Measurements from ENCODE around the gene PTMS.

- TF ChIP-seq POLR2AphosphoS5 (IDR thresholded peaks at IDR 0.05; ENCODE audit: borderline replicate concordance, low read depth, low read length) (no peak), EZH2 (IDR thresholded peaks at IDR 0.05) (no peak), FOXP2 (optimal IDR thresholded peaks at IDR 0.05; ENCODE audit: control extremely low read depth, extremely low read length, insufficient read depth) (no peak)
These were observed 11.8 kb upstream of the PTMS start for GRCh38 chr12:6754411-6754810.
